HEK293 (cell line): ENCODE measurements around the gene BBS9.

ENCODE experiments used
- CTCF ChIA-PET: fragments of 350-600 bp; formaldehyde crosslinking; extraction: SDS; loops from one replicate; lab custom pipeline; 2021; ENCODE audit warnings: antibody characterized with exemption; lab: Yijun Ruan, JAX
- POLR2A ChIA-PET: fragments of 300-600 bp; formaldehyde crosslinking; extraction: SDS; loops from one replicate; lab custom pipeline; 2020; ENCODE audit warnings: antibody characterized with exemption, inconsistent platforms; lab: Yijun Ruan, JAX
- H3K27ac ChIP-seq: fragments of 200-500 bp; sonication (Bioruptor generic); 2 replicates; pipeline ENCODE4 v1.5.1; 2014; ENCODE audit warnings: low read depth, low read length, control low read depth, inconsistent platforms; ENCODE audit errors: extremely low read depth
- H3K36me3 ChIP-seq, 2 experiments: fragments of 200-500 bp in 1 of 2; sonication (Bioruptor generic) in 1 of 2; 1 replicate in 1 of 2; 2 replicates in 1 of 2; pipeline ENCODE4 v1.5.1; 2014 to 2017; ENCODE audit warnings: inconsistent platforms in 2 of 2, low read length in 2 of 2; ENCODE audit not compliant: control insufficient read depth in 2 of 2, insufficient read depth in 1 of 2
- H3K4me1 ChIP-seq: fragments of 200-500 bp; sonication (Bioruptor generic); 2 replicates; pipeline ENCODE4 v1.5.1; 2014; ENCODE audit warnings: mild to moderate bottlenecking, low read length, inconsistent platforms; ENCODE audit not compliant: control insufficient read depth, insufficient read depth
- H3K4me3 ChIP-seq: 2 replicates; pipeline ENCODE4 v1.5.1; 2011; ENCODE audit warnings: low read depth, mild to moderate bottlenecking, control low read depth, low read length, moderate library complexity
- H3K9me3 ChIP-seq: fragments of 200-500 bp; sonication (Bioruptor generic); 2 replicates; pipeline ENCODE4 v1.5.1; 2014; ENCODE audit warnings: low read depth, low read length, inconsistent platforms; ENCODE audit not compliant: control insufficient read depth, insufficient read depth
- SCRT2 ChIP-seq: fragments of 450-650 bp; formaldehyde crosslinking; IDR thresholded peaks from 2 replicates; pipeline ENCODE4 v1.5.1; 2016; ENCODE audit warnings: missing biosample characterization, missing genetic modification characterization
- ZNF274 ChIP-seq, 2 experiments: fragments of 200-500 bp in 1 of 2; fragments of 450-650 bp in 1 of 2; sonication (Bioruptor generic) in 1 of 2; formaldehyde crosslinking in 1 of 2; IDR thresholded peaks; 2 replicates each; pipeline versions ENCODE4 v1.5.1 to v1.6.1; 2014 to 2016; ENCODE audit warnings: borderline replicate concordance in 1 of 2, inconsistent platforms in 1 of 2, low read length in 1 of 2, missing biosample characterization in 1 of 2, missing genetic modification characterization in 1 of 2
- ZNF354C ChIP-seq: fragments of 450-650 bp; formaldehyde crosslinking; IDR thresholded peaks from 2 replicates; pipeline ENCODE4 v1.5.1; 2016; ENCODE audit warnings: missing biosample characterization, missing genetic modification characterization, low read depth, borderline replicate concordance
- ZNF623 ChIP-seq: fragments of 450-650 bp; formaldehyde crosslinking; IDR thresholded peaks from 2 replicates; pipeline ENCODE4 v1.5.1; 2016; ENCODE audit warnings: missing biosample characterization, missing genetic modification characterization
- ZNF776 ChIP-seq: fragments of 450-650 bp; formaldehyde crosslinking; IDR thresholded peaks from 2 replicates; pipeline ENCODE4 v1.5.0; 2017; ENCODE audit warnings: missing biosample characterization, missing genetic modification characterization, borderline replicate concordance
- ZNF785 ChIP-seq: fragments of 450-650 bp; formaldehyde crosslinking; IDR thresholded peaks from 2 replicates; pipeline ENCODE4 v1.5.1; 2016; ENCODE audit warnings: missing biosample characterization, missing genetic modification characterization
- TF ChIP-seq, protein P1 (sequence below): fragments of 450-650 bp; formaldehyde crosslinking; IDR thresholded peaks from 2 replicates; pipeline ENCODE4 v1.5.1; 2016; ENCODE audit warnings: missing biosample characterization, missing genetic modification characterization
- TF ChIP-seq, protein P2 (sequence below): fragments of 450-650 bp; formaldehyde crosslinking; IDR thresholded peaks from 2 replicates; pipeline ENCODE4; 2016; ENCODE audit warnings: missing biosample characterization, missing genetic modification characterization
- TF ChIP-seq, protein P3 (sequence below): fragments of 450-650 bp; formaldehyde crosslinking; IDR thresholded peaks from 2 replicates; pipeline ENCODE4 v1.5.1; 2016; ENCODE audit warnings: missing biosample characterization, missing genetic modification characterization
- TF ChIP-seq, protein P4 (sequence below): fragments of 450-650 bp; formaldehyde crosslinking; IDR thresholded peaks from 2 replicates; pipeline ENCODE4 v1.5.1; 2017; ENCODE audit warnings: missing biosample characterization, missing genetic modification characterization

Gene BBS9

DNA sequence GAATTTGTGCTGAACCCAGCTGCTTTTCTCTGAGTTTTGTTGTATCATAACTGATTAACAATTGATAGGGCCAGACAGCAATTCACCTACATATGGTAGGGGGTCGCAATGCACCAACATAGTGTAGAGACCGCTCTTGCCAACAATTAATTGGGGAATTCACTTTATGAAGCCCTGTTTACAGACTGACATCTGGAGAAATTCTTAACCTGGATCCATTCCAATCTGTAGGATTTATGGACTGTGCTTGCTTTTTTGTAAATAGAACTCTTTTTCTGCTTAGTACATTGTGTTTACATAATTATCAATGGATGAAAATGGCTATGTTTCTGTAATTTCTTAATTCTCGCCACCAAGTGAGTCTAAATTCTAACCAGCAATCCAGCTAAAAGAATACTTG is 464.2 kb downstream of the BBS9 start (continued):
- TF ChIP-seq, protein P1, sequence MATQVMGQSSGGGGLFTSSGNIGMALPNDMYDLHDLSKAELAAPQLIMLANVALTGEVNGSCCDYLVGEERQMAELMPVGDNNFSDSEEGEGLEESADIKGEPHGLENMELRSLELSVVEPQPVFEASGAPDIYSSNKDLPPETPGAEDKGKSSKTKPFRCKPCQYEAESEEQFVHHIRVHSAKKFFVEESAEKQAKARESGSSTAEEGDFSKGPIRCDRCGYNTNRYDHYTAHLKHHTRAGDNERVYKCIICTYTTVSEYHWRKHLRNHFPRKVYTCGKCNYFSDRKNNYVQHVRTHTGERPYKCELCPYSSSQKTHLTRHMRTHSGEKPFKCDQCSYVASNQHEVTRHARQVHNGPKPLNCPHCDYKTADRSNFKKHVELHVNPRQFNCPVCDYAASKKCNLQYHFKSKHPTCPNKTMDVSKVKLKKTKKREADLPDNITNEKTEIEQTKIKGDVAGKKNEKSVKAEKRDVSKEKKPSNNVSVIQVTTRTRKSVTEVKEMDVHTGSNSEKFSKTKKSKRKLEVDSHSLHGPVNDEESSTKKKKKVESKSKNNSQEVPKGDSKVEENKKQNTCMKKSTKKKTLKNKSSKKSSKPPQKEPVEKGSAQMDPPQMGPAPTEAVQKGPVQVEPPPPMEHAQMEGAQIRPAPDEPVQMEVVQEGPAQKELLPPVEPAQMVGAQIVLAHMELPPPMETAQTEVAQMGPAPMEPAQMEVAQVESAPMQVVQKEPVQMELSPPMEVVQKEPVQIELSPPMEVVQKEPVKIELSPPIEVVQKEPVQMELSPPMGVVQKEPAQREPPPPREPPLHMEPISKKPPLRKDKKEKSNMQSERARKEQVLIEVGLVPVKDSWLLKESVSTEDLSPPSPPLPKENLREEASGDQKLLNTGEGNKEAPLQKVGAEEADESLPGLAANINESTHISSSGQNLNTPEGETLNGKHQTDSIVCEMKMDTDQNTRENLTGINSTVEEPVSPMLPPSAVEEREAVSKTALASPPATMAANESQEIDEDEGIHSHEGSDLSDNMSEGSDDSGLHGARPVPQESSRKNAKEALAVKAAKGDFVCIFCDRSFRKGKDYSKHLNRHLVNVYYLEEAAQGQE (tag by site-specific recombination): no peak
- TF ChIP-seq, protein P2, sequence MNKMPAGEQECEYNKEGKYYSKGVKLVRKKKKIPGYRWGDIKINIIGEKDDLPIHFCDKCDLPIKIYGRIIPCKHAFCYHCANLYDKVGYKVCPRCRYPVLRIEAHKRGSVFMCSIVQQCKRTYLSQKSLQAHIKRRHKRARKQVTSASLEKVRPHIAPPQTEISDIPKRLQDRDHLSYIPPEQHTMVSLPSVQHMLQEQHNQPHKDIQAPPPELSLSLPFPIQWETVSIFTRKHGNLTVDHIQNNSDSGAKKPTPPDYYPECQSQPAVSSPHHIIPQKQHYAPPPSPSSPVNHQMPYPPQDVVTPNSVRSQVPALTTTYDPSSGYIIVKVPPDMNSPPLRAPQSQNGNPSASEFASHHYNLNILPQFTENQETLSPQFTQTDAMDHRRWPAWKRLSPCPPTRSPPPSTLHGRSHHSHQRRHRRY (tag by site-specific recombination): no peak
- TF ChIP-seq, protein P3, sequence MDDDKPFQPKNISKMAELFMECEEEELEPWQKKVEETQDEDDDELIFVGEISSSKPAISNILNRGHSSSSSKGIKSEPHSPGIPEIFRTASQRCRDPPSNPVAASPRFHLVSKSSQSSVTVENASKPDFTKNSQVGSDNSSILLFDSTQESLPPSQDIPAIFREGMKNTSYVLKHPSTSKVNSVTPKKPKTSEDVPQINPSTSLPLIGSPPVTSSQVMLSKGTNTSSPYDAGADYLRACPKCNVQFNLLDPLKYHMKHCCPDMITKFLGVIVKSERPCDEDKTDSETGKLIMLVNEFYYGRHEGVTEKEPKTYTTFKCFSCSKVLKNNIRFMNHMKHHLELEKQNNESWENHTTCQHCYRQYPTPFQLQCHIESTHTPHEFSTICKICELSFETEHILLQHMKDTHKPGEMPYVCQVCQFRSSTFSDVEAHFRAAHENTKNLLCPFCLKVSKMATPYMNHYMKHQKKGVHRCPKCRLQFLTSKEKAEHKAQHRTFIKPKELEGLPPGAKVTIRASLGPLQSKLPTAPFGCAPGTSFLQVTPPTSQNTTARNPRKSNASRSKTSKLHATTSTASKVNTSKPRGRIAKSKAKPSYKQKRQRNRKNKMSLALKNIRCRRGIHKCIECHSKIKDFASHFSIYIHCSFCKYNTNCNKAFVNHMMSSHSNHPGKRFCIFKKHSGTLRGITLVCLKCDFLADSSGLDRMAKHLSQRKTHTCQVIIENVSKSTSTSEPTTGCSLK: no peak
- TF ChIP-seq ZNF274 (IDR thresholded peaks at IDR 0.05; ENCODE audit: low read length) (no peak), ZNF274 (tag by site-specific recombination; IDR thresholded peaks at IDR 0.05; ENCODE audit: borderline replicate concordance) (no peak), ZNF623 (tag by site-specific recombination) (no peak)

DNA sequence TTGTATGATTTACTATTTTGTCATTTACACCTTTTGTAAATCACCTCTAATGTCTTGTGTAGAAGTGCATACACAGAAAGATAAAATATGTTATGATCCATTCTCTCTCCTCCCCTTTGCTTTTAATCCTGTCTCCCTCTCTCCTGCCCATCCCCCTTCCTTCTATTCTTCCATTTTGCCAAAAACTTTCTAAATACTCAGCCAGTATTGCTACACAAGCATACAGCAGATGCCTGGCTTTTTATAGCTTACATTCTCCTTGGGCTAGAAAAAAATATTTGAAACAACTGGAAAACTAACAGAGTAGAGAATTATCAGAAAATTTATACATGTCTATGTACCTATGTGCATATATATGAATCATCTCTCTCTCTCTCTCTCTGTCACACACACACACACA is 467.3 kb downstream of the BBS9 start:
- no peaks in the 10 kb centered on the region for H3K36me3 ChIP-seq
- ChIA-PET CTCF (no interaction called here), POLR2A (no interaction called here)
- no peak overlapping the region for H3K4me3 ChIP-seq
- H3K27ac ChIP-seq: no peak overlapping the region
- no peaks in the 10 kb centered on the region for H3K9me3 ChIP-seq
- TF ChIP-seq, protein P4, sequence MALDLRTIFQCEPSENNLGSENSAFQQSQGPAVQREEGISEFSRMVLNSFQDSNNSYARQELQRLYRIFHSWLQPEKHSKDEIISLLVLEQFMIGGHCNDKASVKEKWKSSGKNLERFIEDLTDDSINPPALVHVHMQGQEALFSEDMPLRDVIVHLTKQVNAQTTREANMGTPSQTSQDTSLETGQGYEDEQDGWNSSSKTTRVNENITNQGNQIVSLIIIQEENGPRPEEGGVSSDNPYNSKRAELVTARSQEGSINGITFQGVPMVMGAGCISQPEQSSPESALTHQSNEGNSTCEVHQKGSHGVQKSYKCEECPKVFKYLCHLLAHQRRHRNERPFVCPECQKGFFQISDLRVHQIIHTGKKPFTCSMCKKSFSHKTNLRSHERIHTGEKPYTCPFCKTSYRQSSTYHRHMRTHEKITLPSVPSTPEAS: 0 out of 2 replicates have a peak, but pooled peaks have one; percentile 19
- no peak for TF ChIP-seq SCRT2
- H3K4me1 ChIP-seq: no peaks in the 10 kb centered on the region; the same call in 1 of the 2 replicates

DNA sequence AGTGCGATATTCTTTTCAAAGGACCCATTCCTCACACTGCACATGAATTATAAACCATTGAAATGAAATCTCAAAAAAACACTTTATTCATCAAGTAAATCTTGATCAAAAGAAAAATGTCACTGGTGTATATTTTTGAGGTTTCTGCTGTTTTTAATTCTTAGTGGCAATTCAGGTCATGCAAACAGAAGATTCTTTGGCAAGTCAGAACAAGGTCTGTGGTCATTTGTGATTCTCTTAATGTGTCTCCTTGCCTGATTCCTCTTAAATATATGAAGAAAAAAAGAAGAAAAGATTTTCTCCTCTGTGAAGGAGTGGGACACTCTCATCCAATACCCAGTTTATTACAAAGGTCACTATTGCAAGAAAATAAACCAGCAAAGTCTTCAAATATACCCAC is 467.8 kb downstream of the BBS9 start:
- ChIA-PET POLR2A (no interaction called here), CTCF (interaction anchor here (0.6 to 0.7 kb wide), 2 partner anchors 9 to 56 kb away, joined by 3 read pairs; no protein-coding TSS in a partner anchor)
- H3K36me3 ChIP-seq: no peaks in the 10 kb centered on the region
- no peak overlapping the region for H3K27ac ChIP-seq
- H3K9me3 ChIP-seq: no peaks in the 10 kb centered on the region
- no peak overlapping the region for H3K4me3 ChIP-seq
- H3K4me1 ChIP-seq: no peaks in the 10 kb centered on the region; the same call in 1 of the 2 replicates
- TF ChIP-seq ZNF354C (tag by site-specific recombination) (no peak), ZNF776 (tag by site-specific recombination) (no peak), ZNF785 (no peak)
- TF ChIP-seq, protein P4: no peak
